Thyroid gland (tissue), 4 donors: ENCODE data around the gene NPR1. TPM values are rescaled to one million over a fixed set of nuclear protein-coding genes. Genes with fewer than 3 reads are reported as not detected.
"Not testable (repeated sequence)": the region's sequence is repeated elsewhere in the genome, so short reads cannot be mapped to it uniquely, and the experiment has no call there.

Experiments
- DNase-seq, 2 donors: peaks; one replicate each; pipeline ENCODE4 v3.0.0-alpha.2; 2019
- H3K27ac ChIP-seq, 3 donors: fragments of 200-600 bp; sonication (generic); 1 replicate in 2 of 3; 2 replicates in 1 of 3; pipeline ENCODE4 v1.5.1; 2016 to 2019; ENCODE audit warnings: mild to moderate bottlenecking in 1 of 3, moderate library complexity in 1 of 3
- H3K27me3 ChIP-seq: fragments of 200-600 bp; sonication (generic); one replicate; pipeline ENCODE4 v1.5.1; 2019
- H3K36me3 ChIP-seq, 2 donors: fragments of 200-600 bp; sonication (generic); one replicate each; pipeline ENCODE4 v1.5.1; 2016 to 2019
- H3K4me1 ChIP-seq, 2 donors: fragments of 200-600 bp; sonication (generic); one replicate each; pipeline ENCODE4 v1.5.1; 2017 to 2019
- H3K4me3 ChIP-seq, 3 donors: fragments of 200-600 bp; sonication (generic); replicated peaks in 1 of 3; 1 replicate in 2 of 3; 2 replicates in 1 of 3; pipeline ENCODE4 v1.5.1; 2016; ENCODE audit warnings: mild to moderate bottlenecking in 1 of 3
- H3K9me3 ChIP-seq: fragments of 200-600 bp; sonication (generic); one replicate; pipeline ENCODE4 v1.5.1; 2017
- POLR2A ChIP-seq, 2 donors: fragments of 450-650 bp; IDR thresholded peaks; one replicate each; pipeline ENCODE4 v1.6.1; 2017; ENCODE audit warnings: antibody characterized with exemption in 2 of 2, mild to moderate bottlenecking in 2 of 2, moderate library complexity in 1 of 2
- WGBS, 2 donors: methylation state at CpG; one replicate each; pipeline ENCODE4 v1.1.5; 2017; 5-methylcytosine and 5-hydroxymethylcytosine counted together
- intact Hi-C: fragments of 100-400 bp; cut with DNase I; formaldehyde crosslinking; loops from one replicate; pipeline ENCODE4 v1.15.1; 2023
- total RNA-seq, 4 donors: library from RNA; depleted of rRNA; stranded (reverse); fragments of >200 nt; gene quantifications; one replicate each; pipeline ENCODE4 v1.2.3, GENCODE V29; 2016
- TF ChIP-seq, protein P1 (sequence below), 6 experiments: fragments of 200-600 bp in 3 of 6; fragments of 450-650 bp in 3 of 6; sonication (generic) in 3 of 6; IDR thresholded peaks; one replicate each; pipeline ENCODE4 v1.5.1; 2016 to 2019; ENCODE audit warnings: antibody characterized with exemption in 6 of 6, mild to moderate bottlenecking in 2 of 6, inconsistent platforms in 1 of 6, moderate library complexity in 1 of 6

NPR1 gene
- total RNA-seq, 4 donors from 2014 or later: 20.9 to 35.1 (median 30.0) TPM

DNA sequence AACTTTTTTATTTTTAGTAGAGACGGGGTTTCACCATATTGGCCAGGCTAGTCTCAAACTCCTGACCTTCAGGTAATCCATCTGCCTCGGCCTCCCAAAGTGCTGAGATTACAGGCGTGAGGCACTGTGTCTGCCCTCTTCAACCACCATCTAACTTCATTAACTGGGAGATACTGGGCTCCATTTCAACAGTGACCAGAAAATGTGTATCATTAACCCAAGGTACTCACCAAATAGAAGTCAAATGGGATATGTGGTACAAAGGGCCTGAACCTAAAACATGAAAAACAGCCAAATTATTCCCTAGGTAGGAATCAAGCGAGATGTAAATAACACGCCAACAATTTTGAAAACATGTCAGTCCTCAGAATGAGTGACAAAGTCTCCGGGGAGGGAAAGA is 8.9 kb upstream of the NPR1 start:
- DNase-seq: no peak
- WGBS, 2 donors: 81 to 90% methylated on average over 6 of the region's 6 CpGs
- intact Hi-C loops: loop anchor here (10.0 kb wide), 2 partner anchors 95 to 315 kb away; partner anchors contain the start of gene RAB13
- peaks cover 35 to 42% of the 10 kb centered on the region in 2 donors for H3K36me3 ChIP-seq
- peak overlapping the region in 1 of 3 donors; percentile 69 for H3K27ac ChIP-seq
- TF ChIP-seq, protein P1, sequence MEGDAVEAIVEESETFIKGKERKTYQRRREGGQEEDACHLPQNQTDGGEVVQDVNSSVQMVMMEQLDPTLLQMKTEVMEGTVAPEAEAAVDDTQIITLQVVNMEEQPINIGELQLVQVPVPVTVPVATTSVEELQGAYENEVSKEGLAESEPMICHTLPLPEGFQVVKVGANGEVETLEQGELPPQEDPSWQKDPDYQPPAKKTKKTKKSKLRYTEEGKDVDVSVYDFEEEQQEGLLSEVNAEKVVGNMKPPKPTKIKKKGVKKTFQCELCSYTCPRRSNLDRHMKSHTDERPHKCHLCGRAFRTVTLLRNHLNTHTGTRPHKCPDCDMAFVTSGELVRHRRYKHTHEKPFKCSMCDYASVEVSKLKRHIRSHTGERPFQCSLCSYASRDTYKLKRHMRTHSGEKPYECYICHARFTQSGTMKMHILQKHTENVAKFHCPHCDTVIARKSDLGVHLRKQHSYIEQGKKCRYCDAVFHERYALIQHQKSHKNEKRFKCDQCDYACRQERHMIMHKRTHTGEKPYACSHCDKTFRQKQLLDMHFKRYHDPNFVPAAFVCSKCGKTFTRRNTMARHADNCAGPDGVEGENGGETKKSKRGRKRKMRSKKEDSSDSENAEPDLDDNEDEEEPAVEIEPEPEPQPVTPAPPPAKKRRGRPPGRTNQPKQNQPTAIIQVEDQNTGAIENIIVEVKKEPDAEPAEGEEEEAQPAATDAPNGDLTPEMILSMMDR (IDR thresholded peaks at IDR 0.05): no peak
- TF ChIP-seq POLR2A (IDR thresholded peaks at IDR 0.05): no peak
- no peaks in the 10 kb centered on the region for H3K9me3 ChIP-seq
- H3K4me1 ChIP-seq: peaks cover 8 to 12% of the 10 kb centered on the region in 2 donors
- no peaks in the 10 kb centered on the region for H3K27me3 ChIP-seq
- peak overlapping the region in 2 of 3 donors; percentile 72 to 95 for H3K4me3 ChIP-seq

DNA sequence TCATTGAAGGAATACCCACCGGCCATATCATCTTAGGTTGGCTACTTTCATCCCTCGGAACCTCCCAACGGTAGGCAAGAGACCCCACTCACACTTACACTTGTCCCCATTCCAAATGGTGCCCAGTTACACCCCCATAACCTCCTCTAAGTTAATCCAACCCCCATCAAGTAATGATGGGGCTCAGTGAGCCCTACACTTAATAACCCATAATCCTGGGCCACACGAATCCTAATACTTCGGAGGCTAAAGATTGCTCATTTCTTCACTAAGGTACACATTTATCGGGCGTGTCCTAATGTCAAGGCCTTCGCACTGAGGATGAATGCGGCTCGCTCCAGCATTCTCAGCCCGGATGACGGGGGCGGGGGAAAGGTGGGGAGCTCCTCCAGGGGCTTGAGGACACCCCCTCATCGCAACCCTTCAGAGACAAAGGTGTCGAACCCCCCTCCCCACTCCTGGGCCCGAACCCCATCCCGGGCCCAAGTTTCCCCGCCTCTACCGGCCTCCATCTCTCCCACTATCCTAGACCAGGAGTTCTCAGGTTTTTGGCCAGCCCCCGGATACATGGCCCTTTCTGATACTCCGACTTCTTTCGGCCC is 8.1 kb upstream of the NPR1 start:
- no peak for DNase-seq
- H3K4me3 ChIP-seq: peak overlapping the region; percentile 72 to 95 (median 80)
- no peak for TF ChIP-seq POLR2A (IDR thresholded peaks at IDR 0.05)
- TF ChIP-seq, protein P1 (IDR thresholded peaks at IDR 0.05): no peak

DNA sequence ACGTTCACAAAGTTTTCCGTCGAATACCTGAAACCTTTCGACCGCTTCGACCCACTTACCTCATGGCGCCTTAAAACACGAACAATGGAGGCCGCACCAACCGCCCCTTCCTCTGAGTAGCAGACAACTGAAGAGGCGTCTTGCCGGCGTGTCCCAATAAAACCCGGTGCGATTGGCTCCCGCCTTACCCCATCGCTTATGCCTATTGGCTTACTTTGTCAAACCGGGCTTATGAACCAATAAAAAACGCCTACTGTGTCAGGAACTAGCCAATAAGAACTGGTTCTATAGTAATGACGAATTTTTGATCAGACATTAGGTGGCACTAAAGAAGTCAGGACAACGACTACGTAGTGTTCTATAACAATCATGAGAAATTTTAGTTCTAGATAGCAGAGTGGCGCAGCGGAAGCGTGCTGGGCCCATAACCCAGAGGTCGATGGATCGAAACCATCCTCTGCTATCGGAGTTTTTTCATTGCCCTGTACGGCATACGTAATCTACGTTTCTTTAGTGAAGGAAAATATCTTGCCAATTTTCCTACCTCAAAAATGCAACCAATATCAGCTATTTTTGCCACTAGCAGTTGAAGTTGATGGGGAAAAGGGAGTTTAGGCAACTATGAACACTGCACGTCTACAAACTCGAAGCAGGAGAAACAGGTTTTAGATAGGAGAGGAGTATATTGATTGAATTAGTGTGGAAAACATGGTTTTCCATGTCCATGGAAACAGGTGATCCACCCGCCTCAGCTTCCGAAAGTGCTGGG is 7.4 kb upstream of the NPR1 start, which contains the start of gene ILF2:
Gene ILF2 (minus strand): TSS at position 135 of the 769 bp plus-strand sequence. CDS start 71 bp downstream, at position 64.
- intact Hi-C loops: loop anchor here (10.0 kb wide), 1 partner anchor 314 kb away; the partner anchor contains the start of gene RAB13
- Histone ChIP-seq H3K27ac (peak within 1 kb of the TSS; percentile 73 to 90 (median 84)), H3K4me1 (peaks cover 8 to 12% of the 10 kb centered on the region in 2 donors), H3K9me3 (no peaks in the 10 kb centered on the region), H3K36me3 (peaks cover 21 to 28% of the 10 kb centered on the region in 2 donors), H3K4me3 (peak within 1 kb of the TSS; percentile 72 to 95 (median 80)), H3K27me3 (no peaks in the 10 kb centered on the region)
- 0% methylated on average over 35 of the region's 35 CpGs for WGBS, 2 donors
- peak; percentile 97 for DNase-seq
- TF ChIP-seq, protein P1 (IDR thresholded peaks at IDR 0.05): peak in 2 of 6 experiments; percentile 5 to 8
- peak in 1 of 2 donors; percentile 89 for TF ChIP-seq POLR2A (IDR thresholded peaks at IDR 0.05)

More for the DNA sequence above, 8.1 kb upstream of the NPR1 start:
- H3K9me3 ChIP-seq: no peaks in the 10 kb centered on the region
- WGBS, 2 donors: 2% methylated on average over 19 to 20 of the region's 22 CpGs
- intact Hi-C loops: loop anchor here (10.0 kb wide), 1 partner anchor 314 kb away; the partner anchor contains the start of gene RAB13
- peak overlapping the region; percentile 47 to 69 (median 50) for H3K27ac ChIP-seq
- H3K36me3 ChIP-seq: peaks cover 28 to 34% of the 10 kb centered on the region in 2 donors
- H3K27me3 ChIP-seq: no peaks in the 10 kb centered on the region
- peaks cover 8 to 12% of the 10 kb centered on the region in 2 donors for H3K4me1 ChIP-seq

DNA sequence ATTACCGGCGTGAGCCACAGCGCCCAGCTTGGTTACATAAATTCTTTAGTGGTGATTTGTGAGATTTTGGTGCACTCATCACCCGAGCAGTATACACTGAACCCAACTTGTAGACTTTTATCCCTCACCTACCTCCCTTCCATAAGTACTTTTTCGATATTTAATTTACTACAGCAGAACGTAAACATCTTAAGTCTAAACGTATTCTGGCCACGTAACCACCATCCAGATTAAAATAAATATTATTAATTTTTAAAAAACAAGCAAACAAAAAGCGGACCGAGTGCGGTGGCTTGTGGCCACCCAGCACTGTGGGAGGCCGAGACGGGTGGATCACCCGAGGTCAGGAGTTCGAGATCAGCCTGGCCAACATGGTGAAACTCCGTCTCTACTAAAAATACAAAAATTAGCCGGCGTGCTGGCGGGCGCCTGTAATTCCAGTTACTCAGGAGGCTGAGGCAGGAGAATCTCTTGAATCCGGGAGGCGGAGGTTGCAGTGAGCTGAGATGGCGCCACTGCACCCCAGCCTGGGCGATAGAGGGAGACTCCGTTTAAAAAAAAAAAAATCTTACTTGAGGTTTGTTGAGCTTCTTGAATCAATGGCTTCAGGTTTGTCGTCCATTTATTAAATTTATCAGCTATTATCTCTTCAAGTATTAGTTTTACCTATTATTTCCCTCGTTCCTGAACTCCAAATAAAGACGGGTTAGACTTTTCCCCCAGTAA is 6.7 kb upstream of the NPR1 start:
- 10 to 13% methylated on average over 28 of the region's 28 CpGs for WGBS, 2 donors
- intact Hi-C loops: loop anchor here (10.0 kb wide), 1 partner anchor 313 kb away; the partner anchor contains the start of gene RAB13
- peaks cover 13 to 20% of the 10 kb centered on the region in 2 donors for H3K36me3 ChIP-seq
- not testable (repeated sequence) for H3K27me3 ChIP-seq, H3K9me3 ChIP-seq, DNase-seq
- peak overlapping the region in 2 of 3 donors; percentile 19 to 28 for H3K4me3 ChIP-seq
- H3K27ac ChIP-seq: peak overlapping the region; percentile 73 to 90 (median 84)
- peaks cover 8 to 12% of the 10 kb centered on the region in 2 donors for H3K4me1 ChIP-seq

DNA sequence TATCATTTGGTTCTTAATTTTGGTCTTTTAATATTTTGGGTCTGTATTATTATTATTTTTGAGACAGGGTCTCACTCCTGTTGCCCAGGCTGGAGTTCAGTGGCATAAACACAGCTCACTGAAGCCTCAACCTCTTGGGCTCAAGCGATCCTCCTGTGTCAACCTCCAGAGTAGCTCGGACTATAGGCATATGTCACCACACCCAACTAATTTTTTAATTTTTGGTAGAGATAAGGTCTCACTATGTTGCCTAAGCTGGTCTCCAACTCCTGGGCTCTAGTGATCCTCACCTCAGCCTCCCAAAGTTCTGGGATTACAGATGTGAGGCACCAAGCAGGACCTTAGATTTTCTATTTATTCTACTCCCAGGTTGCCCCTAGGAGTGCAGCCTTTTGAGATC is 5.0 kb upstream of the NPR1 start:
- H3K9me3 ChIP-seq: no peaks in the 10 kb centered on the region
- H3K27me3 ChIP-seq: no peaks in the 10 kb centered on the region
- 94 to 96% methylated on average over 2 of the region's 2 CpGs for WGBS, 2 donors
- TF ChIP-seq, protein P1 (IDR thresholded peaks at IDR 0.05): no peak
- no peak for TF ChIP-seq POLR2A (IDR thresholded peaks at IDR 0.05)
- no peak overlapping the region for H3K4me3 ChIP-seq
- peaks cover 0 to 11% of the 10 kb centered on the region in 2 donors for H3K36me3 ChIP-seq
- no peak for DNase-seq
- intact Hi-C loops: loop anchor here (10.0 kb wide), 1 partner anchor 311 kb away; the partner anchor contains the start of gene RAB13
- peaks cover 16 to 19% of the 10 kb centered on the region in 2 donors for H3K4me1 ChIP-seq
- no peak overlapping the region for H3K27ac ChIP-seq
